Measurements from ENCODE around the gene HPD. TPM values are rescaled to one million over a fixed set of nuclear protein-coding genes. Genes with fewer than 3 reads are reported as not detected.
A peak's percentile ranks its signal among the peaks of the same experiment; 100 is the strongest.

Gene HPD
- total RNA-seq, 1 experiment from 2014 or later: 0.21 TPM

DNA sequence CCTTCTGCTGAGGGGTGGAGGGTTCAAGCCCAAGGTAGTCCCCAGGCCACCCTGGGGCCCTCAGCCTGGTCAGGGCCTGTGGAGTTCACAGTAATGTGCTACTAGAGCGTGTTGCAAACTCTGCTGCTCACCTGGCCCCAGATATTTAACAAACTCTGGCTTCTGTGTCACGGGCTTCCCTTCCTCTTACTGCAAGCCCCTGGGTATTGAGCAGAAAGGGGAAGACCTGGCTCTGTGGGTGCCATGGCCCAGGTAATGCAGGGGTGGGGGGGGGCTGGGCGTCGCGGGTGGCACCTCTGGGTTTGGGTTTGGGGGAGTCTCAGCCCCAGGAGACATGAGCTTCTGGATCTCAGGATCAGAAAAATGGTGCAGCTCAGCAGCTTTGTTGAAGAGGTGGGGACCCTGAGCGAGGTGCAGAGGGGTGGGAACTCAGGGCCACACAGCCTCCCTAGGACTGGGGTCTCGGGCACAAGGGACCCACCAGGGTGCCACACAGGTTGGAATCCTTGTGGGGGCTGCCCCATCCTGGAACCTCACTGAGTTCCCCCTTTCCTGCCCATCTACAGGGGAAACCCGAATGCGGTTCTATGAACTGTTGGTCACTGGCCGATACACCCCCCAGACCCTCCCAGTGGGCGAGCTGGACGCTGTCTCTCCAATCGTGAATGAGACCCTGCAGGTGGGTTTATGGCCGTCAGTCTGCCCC lies 50.9 kb downstream of the HPD start:
- intact Hi-C loops (cut with micrococcal nuclease): no loop called here
- TF ChIP-seq, protein P1, sequence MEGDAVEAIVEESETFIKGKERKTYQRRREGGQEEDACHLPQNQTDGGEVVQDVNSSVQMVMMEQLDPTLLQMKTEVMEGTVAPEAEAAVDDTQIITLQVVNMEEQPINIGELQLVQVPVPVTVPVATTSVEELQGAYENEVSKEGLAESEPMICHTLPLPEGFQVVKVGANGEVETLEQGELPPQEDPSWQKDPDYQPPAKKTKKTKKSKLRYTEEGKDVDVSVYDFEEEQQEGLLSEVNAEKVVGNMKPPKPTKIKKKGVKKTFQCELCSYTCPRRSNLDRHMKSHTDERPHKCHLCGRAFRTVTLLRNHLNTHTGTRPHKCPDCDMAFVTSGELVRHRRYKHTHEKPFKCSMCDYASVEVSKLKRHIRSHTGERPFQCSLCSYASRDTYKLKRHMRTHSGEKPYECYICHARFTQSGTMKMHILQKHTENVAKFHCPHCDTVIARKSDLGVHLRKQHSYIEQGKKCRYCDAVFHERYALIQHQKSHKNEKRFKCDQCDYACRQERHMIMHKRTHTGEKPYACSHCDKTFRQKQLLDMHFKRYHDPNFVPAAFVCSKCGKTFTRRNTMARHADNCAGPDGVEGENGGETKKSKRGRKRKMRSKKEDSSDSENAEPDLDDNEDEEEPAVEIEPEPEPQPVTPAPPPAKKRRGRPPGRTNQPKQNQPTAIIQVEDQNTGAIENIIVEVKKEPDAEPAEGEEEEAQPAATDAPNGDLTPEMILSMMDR (IDR thresholded peaks at IDR 0.05; ENCODE audit: unreplicated experiment): no peak
- POLR2A ChIA-PET: interaction anchor here (12.4 kb wide), 1 partner anchor 11 kb away, joined by 344 read pairs; the partner anchor contains the start of genes RHOF and SETD1B
- DNase-seq (ENCODE audit: unreplicated experiment): no peak
- H3K27me3 Mint-ChIP-seq (ENCODE audit: insufficient read depth, unreplicated experiment): no peaks in the 10 kb centered on the region
- no peak overlapping the region for H3K27ac Mint-ChIP-seq (ENCODE audit: low read depth, unreplicated experiment)
- H3K36me3 Mint-ChIP-seq (ENCODE audit: insufficient read depth, unreplicated experiment): peaks cover 37% of the 10 kb centered on the region
- CTCF ChIA-PET: interaction anchor here (1.1 to 16.6 kb wide), 4 partner anchors 12 to 87 kb away, joined by 3 to 390 read pairs (median 4); partner anchors contain the start of gene RHOF
- BruUV-seq (replicated peaks): no TSS peak
- no peak overlapping the region for H3K4me3 Mint-ChIP-seq (ENCODE audit: unreplicated experiment)
- no peaks in the 10 kb centered on the region for H3K9me3 Mint-ChIP-seq (ENCODE audit: unreplicated experiment)
- H3K4me1 Mint-ChIP-seq (ENCODE audit: insufficient read depth, unreplicated experiment): peaks cover 17% of the 10 kb centered on the region

DNA sequence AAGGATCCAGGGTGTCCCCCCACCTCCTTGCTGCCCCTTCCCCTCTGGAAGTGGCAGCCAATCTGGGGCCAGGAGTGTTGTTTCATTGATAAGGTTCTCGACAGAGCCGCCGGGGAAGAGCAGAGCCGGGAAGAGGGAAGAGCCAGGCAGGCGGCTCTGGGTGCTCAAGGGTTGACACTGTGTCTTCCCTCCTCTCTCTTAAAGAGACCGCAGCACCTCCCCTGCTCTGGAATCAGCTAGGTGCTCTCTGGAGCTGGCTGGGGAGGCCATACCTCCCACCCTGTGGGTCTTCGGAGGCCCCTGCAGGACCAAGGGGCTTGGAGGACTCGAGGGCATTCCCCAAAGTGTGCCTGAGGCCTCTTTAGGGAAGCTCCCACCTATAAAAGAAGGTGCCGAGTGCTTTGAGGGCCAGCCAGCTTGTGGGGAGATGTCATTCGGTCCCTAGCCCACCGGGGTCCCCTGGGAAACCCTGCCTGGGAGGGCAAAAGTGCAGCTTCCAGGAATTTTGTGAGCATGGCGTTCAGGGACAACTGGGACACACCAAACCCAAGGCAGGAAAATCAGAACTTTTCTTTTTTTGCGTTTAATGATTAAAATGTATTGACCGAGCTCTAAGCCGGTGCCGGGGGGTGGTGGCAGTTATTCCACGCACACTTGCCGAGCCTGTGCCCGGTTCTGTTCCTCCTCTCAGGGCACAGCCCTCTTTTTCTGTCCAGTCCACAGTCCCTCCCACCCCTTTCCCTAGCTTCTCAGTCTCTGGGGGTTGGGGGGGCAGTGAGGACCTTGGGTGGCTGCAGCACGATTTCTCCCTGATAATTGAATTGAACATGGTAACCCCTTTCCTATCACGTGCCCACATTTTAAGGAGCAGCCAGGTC lies 51.9 kb downstream of the HPD start:
- DNase-seq (ENCODE audit: unreplicated experiment): peak; percentile 40
- H3K4me3 Mint-ChIP-seq (ENCODE audit: unreplicated experiment): peak overlapping the region; percentile 87
- TF ChIP-seq, protein P1 (IDR thresholded peaks at IDR 0.05; ENCODE audit: unreplicated experiment): no peak
- no peaks in the 10 kb centered on the region for H3K9me3 Mint-ChIP-seq (ENCODE audit: unreplicated experiment)
- no peaks in the 10 kb centered on the region for H3K27me3 Mint-ChIP-seq (ENCODE audit: insufficient read depth, unreplicated experiment)
- H3K27ac Mint-ChIP-seq (ENCODE audit: low read depth, unreplicated experiment): peak overlapping the region; percentile 99
- ChIA-PET CTCF (interaction anchor here (0.6 to 16.6 kb wide), 6 partner anchors 11 to 1611 kb away, joined by 3 to 390 read pairs (median 4); partner anchors contain the start of gene RHOF), POLR2A (interaction anchor here (0.6 to 12.4 kb wide), 9 partner anchors 8 to 439 kb away, joined by 3 to 344 read pairs (median 3); partner anchors contain the start of genes BCL7A, PSMD9, RHOF and SETD1B)
- intact Hi-C loops (cut with micrococcal nuclease): no loop called here
- peaks cover 10% of the 10 kb centered on the region for H3K4me1 Mint-ChIP-seq (ENCODE audit: insufficient read depth, unreplicated experiment)
- no TSS peak for BruUV-seq (replicated peaks)
- peaks cover 42% of the 10 kb centered on the region for H3K36me3 Mint-ChIP-seq (ENCODE audit: insufficient read depth, unreplicated experiment)

DNA sequence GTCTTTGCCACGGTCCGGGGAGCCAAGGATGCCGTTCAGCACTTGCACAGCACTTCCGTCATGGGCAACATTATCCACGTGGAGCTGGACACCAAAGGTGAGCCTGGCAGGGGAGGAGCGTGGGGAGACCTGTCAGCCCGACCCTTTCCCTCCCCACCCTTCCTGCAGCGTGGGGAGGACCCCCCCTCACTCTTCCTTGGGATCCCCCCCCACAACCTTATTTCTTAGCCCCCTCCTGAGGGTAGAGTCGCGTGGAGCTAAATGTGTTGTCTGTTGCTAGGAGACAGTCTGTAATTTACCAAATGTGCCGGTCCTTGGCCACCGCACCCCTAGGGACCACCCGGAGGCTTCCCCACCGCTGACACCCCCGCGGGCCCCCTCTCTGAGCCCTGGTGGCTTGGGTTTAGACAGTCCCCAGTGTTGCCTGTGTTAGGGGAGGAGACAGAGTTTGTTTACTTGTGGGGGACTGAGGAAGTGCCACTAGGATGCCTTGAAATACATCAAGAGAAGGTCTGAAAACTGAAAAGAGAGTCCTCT lies 52.6 kb downstream of the HPD start:
- Mint-ChIP-seq H3K4me3 (ENCODE audit: unreplicated experiment) (peak overlapping the region; percentile 87), H3K4me1 (ENCODE audit: insufficient read depth, unreplicated experiment) (peaks cover 4% of the 10 kb centered on the region), H3K27ac (ENCODE audit: low read depth, unreplicated experiment) (peak overlapping the region; percentile 99), H3K9me3 (ENCODE audit: unreplicated experiment) (no peaks in the 10 kb centered on the region), H3K27me3 (ENCODE audit: insufficient read depth, unreplicated experiment) (no peaks in the 10 kb centered on the region), H3K36me3 (ENCODE audit: insufficient read depth, unreplicated experiment) (peaks cover 49% of the 10 kb centered on the region)
- DNase-seq (ENCODE audit: unreplicated experiment): no peak
- TF ChIP-seq, protein P1 (IDR thresholded peaks at IDR 0.05; ENCODE audit: unreplicated experiment): no peak
- ChIA-PET CTCF (interaction anchor here (0.6 to 16.6 kb wide), 4 partner anchors 10 to 1610 kb away, joined by 3 to 390 read pairs (median 3); partner anchors contain the start of gene RHOF), POLR2A (interaction anchor here (0.7 to 12.4 kb wide), 8 partner anchors 9 to 440 kb away, joined by 3 to 344 read pairs (median 4); partner anchors contain the start of genes PSMD9, RHOF, SETD1B and TMEM120B)
- intact Hi-C loops (cut with micrococcal nuclease): no loop called here
- no TSS peak for BruUV-seq (replicated peaks)

Data from MCF 10A (cell line).